ENCODE data around the gene CNKSR2. TPM values are rescaled to one million over a fixed set of nuclear protein-coding genes. Genes with fewer than 3 reads are reported as not detected.
"Not testable (repeated sequence)": the region's sequence is repeated elsewhere in the genome, so short reads cannot be mapped to it uniquely, and the experiment has no call there.

CNKSR2 gene
- total RNA-seq, 1 donor from 2014 or later, result 16.4 TPM

DNA sequence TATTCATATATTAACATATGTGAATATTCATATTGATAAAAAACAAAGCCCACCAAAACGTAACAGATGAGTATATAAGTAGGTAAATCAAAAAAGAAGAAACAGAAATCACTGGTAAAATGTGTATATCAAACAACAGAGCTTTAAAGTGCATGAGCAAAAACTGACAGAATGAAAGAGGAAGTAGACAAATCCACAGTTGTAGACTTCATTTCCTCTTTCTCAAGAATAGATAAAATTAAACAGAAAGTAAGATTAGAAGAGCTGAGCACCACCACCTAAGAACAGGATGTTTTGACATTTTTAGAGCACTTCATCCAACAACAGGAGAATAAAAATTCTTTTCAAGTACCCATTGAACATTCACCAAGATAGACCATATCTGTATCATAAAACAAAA is 64.6 kb downstream of the CNKSR2 start:
- DNase-seq (ENCODE audit: low spot score), result no peak

DNA sequence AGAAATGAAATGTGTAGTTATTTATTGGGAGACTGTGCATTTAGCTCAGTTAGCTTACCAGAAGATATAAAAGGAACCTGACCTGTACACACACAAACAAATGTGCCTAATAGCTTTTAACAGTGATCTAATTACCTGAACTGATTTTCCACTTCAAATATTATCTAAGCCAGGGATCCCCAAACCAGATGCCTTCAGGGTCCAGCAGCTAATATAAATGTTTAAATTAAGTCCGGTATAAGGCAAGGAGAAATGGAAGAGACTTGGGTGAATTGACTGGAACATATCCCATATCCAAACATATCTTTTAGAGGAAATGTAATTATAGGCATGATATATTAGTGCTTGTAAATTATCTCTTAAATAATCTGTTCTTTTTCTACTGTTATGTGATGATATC is 66.7 kb downstream of the CNKSR2 start:
- no peak for DNase-seq (ENCODE audit: low spot score)

DNA sequence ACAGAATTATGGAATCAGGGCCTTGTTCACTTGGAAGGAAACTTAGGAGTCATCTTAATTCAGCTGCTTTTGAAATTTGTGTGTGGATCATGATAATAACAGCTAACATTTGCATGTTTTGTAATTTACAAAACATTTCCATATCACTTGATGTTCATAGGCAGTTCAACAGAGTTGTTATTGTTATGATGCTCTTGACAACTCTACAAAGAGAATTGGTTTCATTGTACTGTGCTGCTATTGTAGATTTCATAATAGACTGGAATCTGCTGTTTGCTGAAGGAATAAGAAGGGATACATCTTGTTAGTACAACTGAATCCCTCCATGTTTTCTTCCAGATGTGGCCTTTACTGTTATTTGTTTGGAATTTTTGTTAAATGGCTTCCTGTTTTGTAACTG is 83.5 kb downstream of the CNKSR2 start:
- DNase-seq (ENCODE audit: low spot score), result no peak

DNA sequence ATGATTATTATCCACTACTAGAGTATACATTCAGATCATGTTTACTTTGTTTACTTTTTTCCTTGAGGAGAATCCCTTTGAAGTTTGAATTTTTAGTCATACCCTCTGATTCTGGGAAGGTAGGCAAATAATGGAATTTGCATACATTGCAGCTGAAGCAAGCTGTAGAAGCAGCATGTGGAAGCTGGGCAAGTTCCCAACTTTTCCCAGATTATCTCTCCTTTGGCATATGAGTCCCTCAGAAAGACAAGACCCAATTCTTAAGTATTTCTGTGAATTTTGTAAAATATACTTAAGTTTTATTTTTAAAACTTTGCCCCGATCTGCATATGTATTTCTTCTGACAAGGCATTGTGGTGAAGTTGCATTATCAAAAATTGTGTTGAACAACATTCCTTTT is 94.9 kb downstream of the CNKSR2 start:
- peak; percentile 7 for DNase-seq (ENCODE audit: low spot score)

DNA sequence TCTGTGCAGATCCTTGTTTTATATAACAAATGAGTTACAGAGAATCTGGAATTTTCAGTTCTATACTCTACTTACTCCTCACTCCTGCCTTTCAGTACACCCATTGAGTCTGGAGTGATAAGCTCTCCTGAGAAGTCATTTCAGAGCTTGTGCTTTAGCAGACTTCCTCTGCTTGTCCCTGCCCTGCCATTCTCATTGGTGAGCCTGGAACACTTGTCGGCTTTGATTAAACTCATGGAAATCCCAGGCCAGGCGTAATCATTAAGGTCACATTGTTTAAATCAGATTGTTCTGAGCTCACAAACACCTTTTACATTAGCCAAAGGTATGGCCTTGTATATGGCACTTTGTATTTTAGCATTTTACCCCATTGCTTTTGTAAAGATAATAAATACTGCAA is 102.7 kb downstream of the CNKSR2 start:
- no peak for DNase-seq (ENCODE audit: low spot score)

DNA sequence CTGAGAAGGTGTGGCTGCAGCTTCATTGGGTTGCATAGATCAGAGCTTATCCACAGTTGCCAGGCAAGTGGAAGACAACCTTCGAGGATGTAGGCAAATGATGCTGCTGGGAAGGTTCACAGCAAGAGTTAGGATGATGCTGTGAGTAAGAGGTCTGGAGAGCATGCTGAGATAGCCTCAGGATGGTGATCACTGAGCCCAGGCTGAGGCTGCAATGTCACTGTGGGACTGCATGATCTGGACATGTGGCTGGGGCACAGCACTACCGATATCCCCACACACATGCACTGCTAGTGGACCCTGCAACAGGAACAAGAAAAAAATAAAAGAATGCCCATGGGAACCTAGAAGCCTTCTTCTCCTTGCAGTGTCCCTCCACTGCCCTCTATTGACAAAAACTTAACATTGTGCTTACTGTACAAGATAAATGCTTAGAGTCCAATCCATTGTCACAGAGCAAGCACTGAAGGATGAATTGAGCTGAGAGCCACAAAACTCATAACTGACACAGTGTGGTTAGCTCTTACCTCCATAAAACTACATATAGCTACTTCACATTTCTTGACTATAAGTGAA is 105.6 kb downstream of the CNKSR2 start:
- peak; percentile 61 for DNase-seq (ENCODE audit: low spot score)

DNA sequence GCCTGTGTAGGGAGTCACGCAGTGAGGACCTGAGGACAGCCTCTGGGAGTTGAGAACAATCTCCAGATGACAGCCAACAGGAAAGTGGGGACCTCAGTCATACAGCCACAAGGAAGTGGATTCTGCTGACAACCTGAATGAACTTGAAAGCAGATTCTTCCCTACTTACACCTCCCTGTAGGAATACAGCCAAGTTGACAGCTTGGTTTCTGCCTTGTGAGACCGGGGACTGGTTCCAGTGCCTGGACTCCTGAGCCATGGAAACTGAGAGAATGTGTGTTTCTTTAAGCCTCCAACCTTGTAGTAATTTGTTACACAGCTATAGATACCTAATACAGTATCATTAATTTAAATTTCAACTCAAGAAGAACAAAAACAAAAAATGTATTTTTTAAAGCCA is 107.5 kb downstream of the CNKSR2 start:
- no peak for DNase-seq (ENCODE audit: low spot score)

DNA sequence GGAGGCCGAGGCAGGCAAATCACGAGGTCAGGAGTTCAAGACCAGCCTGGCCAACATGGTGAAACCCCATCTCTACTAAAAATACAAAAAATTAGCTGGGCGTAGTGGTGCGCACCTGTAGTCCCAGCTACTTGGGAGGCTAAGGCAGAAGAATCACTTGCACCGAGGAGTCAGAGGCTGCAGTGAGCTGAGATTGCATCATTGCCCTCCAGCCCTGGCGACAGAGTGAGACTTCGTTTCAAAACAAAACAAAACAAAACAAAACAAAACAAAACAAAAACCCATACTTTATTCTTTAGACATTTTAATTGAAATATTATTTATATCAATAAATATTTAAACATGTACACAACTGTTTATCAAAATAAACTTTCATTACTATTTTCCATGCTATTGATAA is 109.8 kb downstream of the CNKSR2 start:
- not testable (repeated sequence) for DNase-seq (ENCODE audit: low spot score)

DNA sequence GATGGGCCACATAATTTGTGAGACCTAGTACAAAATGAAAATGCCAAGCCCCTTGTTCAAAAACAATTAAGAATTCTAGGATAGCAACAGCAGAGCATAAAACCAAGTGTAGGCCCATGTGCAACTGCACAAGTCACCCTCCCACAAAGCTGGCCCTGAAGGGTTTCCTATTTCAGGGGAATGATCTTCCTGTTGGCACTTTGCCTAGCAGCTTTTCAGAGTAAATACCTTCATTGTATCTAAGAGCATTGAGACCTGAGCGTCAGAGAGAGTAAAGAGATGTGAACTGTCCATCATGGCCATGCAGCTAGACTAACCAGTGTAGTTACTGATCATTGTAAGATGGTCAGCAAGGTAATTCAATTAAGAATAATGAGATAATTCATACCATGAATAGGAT is 113.6 kb downstream of the CNKSR2 start:
- DNase-seq (ENCODE audit: low spot score), result no peak

DNA sequence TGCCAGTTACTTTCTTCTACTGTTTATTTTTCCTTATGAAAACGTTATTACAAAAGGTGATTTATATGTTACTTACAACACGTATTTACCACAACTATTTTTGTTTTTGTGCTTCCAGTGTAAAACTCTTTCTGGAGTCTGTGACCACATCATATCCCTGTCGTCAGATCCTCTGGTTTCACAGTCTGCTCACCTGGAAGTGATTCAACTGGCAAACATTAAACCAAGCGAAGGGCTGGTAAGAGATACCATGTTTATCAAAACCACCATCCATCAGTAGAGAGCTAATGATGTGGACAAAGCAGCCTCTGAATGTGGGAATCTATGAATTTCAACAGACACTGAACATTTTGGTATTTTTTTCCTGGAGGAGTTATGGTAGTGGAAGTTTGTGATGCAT is 116.1 kb downstream of the CNKSR2 start:
- DNase-seq (ENCODE audit: low spot score), result no peak

DNA sequence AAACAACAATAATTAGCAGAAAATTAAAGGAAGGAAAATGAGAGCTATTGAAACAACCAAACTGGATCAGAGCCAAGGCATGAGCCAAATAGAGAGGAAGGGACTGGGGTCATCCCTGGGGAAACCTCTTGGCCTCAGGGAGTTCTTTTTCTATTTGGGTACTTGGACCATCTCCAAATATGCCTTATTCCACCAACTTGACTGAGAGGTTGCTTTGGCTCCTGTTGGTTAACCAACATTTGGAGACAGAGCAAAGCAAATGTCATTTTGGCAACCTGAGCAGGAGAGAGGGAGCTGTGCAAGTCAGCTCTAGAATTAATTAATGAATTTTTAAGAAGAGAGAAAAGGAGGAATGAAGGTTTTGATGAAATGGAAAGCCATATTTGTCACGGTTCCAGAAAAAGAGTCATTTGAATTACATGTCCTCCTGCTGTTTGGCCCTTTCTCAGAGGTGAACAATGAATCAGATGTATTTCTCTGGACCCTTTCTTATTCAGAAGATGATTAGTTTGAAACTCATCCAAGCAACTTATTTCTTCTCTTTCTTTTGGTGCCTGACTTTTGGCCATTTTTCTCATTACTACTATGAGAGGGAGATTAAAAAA is 119.1 kb downstream of the CNKSR2 start:
- no peak for DNase-seq (ENCODE audit: low spot score)

DNA sequence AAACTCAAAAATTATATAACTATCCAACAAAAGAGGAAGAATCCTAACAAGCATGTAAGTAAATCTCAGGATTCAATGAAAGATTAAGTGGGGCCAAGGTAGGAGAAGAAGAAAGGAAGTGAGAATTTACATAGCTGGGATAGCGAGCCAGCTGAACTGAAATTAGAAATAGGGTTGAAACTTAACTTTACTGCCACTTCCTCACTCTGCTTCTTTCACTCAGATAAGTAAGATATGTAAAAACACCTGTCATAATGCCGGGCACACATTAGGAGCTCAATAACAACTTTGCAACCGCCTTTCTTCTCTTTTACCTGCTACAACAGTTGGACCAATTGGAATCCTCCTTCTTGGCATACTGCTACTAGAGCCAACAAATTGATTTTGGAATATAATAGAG is 129.4 kb downstream of the CNKSR2 start:
- DNase-seq (ENCODE audit: low spot score), result no peak

DNA sequence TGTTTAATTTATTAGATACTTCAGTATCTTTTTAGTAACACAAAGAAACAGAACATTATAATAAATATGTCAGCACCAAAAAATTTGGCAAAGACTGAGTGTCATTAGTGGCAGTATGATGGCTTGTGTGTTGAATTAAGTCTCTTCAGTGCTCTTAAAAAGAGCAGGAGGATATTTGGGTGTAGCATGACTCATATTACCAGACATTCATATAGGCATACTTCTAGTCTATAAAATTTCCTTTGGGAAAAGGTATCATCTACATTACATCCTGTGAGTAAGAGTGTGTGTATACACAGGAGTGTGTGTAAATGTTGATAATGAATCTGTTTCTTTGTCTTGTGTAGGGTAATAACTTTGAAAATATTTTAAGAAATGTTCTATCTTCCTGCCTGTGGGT is 135.7 kb downstream of the CNKSR2 start:
- DNase-seq (ENCODE audit: low spot score), result no peak

DNA sequence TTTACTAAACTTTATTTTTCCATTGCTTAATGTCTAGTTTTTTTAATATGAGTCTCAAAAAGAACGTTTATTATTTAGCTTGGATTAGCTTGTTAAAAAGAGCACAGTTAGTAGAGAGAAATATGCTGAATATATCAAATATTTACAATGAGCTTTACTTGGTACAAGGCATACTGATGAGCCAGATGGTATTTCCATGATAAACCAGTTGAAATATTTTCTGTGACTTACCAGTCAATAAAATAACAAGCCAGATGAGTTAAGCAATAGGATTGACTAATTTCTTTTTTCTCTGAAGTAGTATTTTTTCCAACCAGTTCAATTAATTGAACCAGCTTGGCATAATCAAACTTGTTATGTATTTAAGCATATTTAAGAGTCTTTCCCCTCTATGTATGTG is 149.8 kb downstream of the CNKSR2 start:
- no peak for DNase-seq (ENCODE audit: low spot score)

DNA sequence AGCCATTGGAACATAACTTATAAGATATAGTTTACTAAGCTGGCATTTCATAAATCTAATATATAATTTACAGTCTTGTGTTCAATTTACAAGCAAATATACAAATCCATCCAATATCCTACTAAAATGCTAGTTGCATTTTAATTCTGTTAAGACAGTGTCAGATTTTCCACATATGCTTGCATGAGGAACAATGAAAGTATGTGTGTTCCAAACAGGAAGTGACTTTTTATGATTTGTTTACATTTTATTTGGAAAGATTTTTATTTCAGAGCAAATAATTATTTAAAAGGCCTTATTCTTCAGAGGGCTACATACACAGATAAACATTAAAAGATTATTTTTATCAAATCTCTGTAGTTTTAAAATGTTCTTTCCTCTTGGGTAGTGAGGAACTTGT is 153.9 kb downstream of the CNKSR2 start:
- no peak for DNase-seq (ENCODE audit: low spot score)

DNA sequence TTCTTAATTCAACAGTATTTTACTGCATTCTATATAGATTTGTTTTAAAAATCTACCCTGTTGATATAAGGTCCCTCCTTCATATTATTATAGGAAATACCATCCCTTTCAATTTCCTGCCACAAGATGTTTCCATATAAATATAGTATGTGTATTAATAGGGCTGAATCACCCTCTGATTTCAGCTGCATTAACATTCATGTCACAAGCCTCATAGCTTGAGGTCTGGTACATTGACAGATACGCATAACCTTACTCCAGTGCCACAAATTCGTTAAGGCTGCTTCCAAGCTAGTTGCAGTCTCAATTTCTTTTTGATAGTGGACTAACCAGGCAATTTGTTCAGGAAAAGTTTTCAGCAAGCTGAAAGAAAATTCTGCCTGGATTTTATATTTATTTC is 155.6 kb downstream of the CNKSR2 start:
- no peak for DNase-seq (ENCODE audit: low spot score)

DNA sequence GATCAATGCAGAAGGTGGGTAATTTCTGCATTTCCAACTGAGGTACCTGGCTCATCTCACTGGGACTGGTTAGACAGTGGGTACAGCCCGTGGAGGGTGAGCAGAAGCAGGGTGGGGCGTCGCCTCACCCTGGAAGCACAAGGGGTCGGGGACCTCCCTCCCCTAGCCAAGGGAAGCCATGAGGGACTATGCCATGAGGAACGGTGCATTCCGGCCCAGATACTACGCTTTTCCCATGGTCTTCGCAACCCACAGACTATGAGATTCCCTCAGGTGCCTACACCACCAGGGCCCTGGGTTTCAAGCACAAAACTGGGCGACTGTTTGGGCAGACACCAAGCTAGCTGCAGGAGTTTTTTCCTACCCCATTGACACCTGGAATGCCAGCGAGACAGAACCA is 170.4 kb downstream of the CNKSR2 start:
- DNase-seq (ENCODE audit: low spot score), result not testable (repeated sequence)

DNA sequence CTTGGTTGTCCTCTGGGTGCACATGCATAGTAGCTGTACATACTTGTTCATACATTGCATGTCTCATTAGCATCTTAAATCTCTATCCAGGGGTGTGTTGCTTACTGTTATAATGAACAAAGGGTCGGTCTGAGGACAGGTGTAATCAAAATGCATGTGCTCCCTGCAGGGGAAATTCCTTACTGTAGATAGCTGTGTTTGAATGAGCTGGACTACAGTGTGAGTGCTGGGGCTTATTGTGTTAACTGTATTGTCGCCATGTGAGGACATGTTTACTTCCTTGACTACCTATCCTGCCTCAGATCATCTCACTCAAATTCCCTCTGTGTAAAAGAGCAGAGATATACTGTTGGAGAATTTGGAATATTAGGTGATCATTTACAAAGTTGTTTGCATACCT is 185.2 kb downstream of the CNKSR2 start:
- no peak for DNase-seq (ENCODE audit: low spot score)

DNA sequence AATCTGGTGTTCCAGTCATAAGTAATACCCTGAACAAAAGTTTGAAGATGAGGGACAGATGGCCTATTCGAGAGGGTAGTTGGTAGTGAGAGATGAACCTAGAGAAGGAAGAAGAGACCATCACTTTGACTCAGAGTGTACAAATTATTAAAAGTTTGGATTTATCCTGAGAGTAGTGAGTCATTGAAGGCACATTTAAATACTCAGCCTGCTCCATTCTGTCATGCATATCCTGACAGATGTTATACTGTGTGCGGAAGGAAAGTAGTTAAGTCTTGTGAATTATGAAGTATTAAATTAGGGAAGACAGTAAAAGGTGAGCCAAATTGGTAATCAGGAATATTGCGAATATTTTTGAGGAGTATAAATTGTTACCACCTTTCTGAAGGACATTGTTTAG is 190.8 kb downstream of the CNKSR2 start:
- DNase-seq (ENCODE audit: low spot score), result no peak

DNA sequence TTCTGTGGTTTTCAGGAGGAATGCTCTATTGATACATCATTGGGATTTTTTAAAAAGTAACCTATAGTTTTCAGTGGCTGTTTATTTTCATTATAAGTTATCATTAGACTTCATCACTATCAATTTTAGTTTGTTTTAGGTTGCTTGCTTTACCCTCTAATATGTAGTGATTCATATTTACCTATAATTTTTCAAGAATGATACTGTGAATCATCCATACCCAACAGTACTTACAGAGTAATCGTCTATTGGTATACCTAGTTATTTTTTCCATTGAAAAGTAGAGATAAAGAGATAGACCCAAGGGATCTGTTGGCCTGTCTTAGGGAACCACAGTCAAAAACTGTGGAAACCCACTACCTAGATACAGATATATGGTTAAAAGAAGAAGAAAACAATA is 200.6 kb downstream of the CNKSR2 start:
- no peak for DNase-seq (ENCODE audit: low spot score)

DNA sequence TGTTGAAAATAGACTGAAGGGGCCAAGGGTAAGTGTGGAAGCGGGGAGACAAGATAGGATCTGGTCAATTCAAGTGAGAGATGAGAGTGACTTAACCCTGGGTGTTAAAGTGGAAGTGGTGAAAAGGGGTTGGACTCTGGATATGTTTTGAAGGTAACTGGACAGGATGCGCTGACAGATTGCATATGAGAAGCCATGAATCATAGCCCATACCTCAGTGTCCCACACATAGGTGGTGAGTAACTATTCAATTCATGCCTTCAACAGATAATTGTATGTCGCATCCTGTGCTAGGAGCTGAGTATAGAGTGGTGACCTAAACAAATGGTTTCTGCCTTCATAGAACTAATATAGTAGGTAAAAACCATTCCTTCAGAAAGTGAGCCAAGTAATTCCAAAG is 207.3 kb downstream of the CNKSR2 start:
- no peak for DNase-seq (ENCODE audit: low spot score)

DNA sequence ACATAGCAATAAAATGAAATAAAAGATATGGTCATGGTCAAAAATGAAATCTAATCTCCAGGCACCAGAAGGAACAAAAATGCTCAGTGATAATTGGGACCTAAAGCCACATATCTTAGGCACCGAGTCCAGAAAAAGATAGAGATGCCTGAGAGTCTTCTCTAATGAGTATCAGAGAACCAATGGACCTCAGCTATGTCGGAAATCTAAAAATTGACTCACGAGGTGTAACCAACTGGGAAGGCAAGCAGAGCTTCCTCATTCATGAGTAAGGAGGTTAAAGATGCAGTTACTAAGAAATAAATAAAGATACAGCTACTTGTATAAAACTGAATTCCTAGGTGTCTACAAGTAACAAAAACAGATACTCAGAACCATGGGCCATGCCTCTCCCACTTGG is 211.8 kb downstream of the CNKSR2 start:
- no peak for DNase-seq (ENCODE audit: low spot score)

DNA sequence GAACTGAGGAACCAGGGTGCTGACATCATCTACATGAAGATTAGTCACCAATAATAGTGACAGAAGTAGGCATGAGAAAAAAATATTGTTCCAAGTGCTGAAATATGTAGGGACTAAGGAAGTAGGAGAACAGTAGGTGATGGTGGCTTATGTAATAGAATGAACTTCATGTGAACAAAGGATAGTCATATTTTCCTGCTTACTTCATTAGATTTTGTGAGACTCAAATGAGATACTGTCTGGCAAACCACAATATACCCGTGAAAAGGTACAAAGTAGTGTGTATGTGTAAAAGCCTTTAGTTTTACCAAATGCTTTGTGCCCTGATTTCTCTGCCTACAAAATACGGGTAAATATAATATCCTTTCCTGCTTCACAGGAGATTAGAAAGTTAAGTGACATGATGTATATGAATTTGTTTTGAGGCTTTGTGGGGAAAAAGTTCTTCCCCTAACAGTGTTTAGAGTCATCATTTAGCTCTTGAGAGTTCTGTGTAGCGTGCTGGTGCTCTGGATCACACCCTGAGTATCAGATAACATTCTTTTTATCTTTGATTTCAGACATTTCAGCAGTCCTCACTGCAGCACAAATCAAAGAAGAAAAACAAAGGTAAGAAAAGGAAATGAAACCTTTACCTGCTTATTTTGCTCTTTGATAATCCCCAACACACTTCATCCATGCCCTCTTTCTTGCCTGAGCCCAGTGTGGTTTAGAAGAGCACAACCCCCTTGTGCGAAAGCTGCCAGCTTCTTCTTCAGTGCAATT is 216.0 kb downstream of the CNKSR2 start:
- no peak for DNase-seq (ENCODE audit: low spot score)

Data from umbilical cord (tissue), 2 donors.